GM21529 (cell line): ENCODE results near the gene TRAPPC8.
"Not testable (repeated sequence)": the region's sequence is repeated elsewhere in the genome, so short reads cannot be mapped to it uniquely, and the experiment has no call there.

Source experiments
- ATAC-seq: cut with Tn5 transposase; IDR thresholded peaks from one replicate; pipeline ENCODE4 v1.9.1; 2021; ENCODE audit not compliant: unreplicated experiment

Gene TRAPPC8

GRCh38 chr18:31876707-31877106, 66.2 kb downstream of the TRAPPC8 start:
- no peak for ATAC-seq

GRCh38 chr18:31875301-31875700, 67.6 kb downstream of the TRAPPC8 start:
- no peak for ATAC-seq

GRCh38 chr18:31863103-31863502, 79.8 kb downstream of the TRAPPC8 start:
- no peak for ATAC-seq

GRCh38 chr18:31860488-31860887, 82.4 kb downstream of the TRAPPC8 start:
- no peak for ATAC-seq

- ATAC-seq, result no peak
These were observed 85.3 kb downstream of the TRAPPC8 start for GRCh38 chr18:31857526-31858106.

GRCh38 chr18:31850844-31851243, 92.1 kb downstream of the TRAPPC8 start:
- ATAC-seq, result no peak

DNA sequence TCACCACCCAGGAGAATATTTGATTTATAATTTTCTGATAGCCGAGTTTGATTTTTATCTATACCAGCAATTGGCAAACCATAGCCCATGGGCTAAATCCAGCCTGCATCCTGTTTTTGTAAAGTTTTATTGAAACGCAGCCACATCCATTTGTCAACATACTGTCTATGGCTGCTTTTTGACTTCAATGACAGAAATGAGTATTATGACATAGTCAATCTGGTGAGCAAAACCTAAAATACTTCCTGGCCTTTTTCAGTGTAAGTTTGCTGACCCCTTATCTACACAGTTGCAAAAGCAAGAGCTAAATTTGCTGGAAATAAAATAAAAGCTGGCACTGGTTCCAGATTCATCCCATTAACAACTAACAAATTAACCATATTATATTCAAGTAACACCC, 102.4 kb downstream of the TRAPPC8 start:
- no peak for ATAC-seq

DNA sequence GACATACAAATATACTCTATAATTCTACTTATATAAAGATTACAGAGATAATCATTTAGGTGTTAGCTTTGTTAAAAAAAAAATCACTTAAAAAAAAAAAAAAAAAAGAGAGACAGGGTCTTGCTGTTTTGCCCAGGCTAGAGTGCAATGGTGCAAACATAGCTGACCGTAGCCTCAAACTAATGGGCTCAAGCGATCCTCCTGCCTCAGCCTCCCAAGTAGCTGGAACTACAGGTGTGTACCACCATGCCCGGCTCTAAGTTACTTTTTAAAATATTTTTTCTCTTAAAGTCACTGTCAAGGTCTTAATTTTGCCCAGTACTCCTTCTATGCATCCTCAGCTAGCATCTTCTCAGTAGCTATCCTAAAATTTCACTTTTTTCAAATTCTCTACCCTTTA, 105.0 kb downstream of the TRAPPC8 start:
- no peak for ATAC-seq

DNA sequence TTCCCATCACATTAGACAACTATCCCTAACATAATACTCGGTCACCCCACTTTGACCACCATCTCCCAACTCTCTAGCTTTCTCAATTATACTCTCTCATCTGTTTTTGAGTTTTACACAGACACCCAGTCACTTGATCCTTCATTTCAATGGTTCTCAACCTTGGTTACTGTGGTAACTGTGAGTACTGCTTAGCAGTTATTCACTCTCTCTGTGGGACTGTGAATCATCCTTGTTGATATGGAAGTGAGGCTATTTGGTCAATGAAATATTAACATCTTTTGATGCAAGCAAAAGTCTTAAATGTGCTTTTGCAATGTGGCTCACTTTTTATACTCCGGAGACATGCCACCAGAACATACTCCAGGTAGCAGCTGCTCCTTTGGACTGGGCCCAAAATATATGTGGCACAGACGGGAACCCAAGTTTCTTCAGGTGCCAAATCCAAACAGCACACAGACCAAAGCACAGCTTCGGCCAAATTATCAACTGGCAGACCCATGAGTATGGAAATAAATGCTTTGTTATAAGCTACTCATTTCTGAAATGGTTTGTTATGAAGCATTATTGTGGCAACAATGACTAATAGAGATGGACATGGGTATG, 107.3 kb downstream of the TRAPPC8 start:
- no peak for ATAC-seq

DNA sequence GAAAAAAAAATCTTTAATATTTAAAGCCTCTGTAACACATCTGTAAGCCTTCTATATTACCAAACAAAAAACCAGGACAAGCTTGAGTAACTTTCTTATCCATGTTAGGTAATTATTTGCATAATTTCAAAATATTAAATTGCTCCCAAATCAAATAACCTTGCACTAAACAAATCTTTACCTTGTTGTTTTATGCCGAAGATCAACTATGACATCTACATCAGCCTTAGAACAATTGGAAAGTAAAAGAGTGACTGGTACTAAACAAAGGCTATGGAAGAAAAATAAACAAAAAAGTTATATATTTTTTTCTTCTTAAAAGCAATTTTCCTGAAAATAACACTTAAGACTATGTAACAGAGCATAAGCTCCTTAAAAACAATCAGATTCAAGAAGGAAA, 111.0 kb downstream of the TRAPPC8 start:
- no peak for ATAC-seq

- no peak for ATAC-seq
These were observed 112.2 kb downstream of the TRAPPC8 start for GRCh38 chr18:31830686-31831085.

DNA sequence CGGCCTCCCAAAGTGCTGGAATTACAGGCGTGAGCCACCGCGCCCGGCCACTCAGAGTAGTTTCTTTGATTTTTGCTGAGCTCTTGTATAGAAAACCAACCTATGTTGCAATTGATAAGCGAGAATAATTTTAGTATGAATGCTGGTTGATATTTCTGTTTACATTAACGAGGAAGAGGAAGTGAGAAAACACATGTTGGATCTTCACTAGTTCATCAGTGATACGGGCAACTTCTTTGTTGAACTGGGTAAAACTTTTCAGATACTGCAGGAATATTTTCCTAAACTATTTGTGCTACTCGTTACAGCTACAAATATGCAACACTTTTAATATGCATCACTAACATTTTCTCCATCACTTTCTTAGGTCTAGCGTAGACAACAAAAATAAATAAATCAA, 114.3 kb downstream of the TRAPPC8 start:
- ATAC-seq, result no peak

DNA sequence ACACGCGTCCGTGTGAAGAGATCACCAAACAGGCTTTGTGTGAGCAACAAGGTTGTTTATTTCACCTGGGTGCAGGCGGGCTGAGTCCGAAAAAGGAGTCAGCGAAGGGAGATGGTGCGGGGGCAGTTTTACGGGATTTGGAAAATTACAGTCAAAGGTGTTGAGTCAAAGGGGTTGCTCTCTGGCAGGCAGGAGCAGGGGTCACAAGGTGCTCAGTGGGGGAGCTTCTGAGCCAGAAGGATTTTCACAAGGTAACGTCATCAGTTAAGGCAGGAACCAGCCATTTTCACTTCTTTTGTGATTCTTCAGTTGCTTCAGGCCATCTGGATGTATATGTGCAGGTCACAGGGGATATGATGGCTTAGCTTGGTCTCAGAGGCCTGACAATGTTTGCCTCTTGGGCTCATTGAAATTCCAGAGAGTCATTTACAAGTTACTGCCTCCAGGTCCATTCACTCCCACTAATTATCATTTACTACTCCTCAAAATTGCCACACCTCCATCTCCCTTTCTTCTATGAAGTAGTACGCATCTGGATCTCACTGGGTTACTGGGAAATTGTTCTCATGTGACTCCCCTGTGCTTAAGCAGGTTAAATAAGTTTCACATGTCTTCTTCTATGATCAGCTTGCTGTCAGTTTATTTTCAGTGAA, 116.1 kb downstream of the TRAPPC8 start:
- not testable (repeated sequence) for ATAC-seq

GRCh38 chr18:31825772-31826171, 117.2 kb downstream of the TRAPPC8 start:
- ATAC-seq, result no peak

- ATAC-seq, result no peak
These were observed 121.3 kb downstream of the TRAPPC8 start for GRCh38 chr18:31821545-31822171.

GRCh38 chr18:31819925-31820229, 123.1 kb downstream of the TRAPPC8 start:
- no peak for ATAC-seq

GRCh38 chr18:31819106-31819924, 123.6 kb downstream of the TRAPPC8 start:
- ATAC-seq, result no peak

DNA sequence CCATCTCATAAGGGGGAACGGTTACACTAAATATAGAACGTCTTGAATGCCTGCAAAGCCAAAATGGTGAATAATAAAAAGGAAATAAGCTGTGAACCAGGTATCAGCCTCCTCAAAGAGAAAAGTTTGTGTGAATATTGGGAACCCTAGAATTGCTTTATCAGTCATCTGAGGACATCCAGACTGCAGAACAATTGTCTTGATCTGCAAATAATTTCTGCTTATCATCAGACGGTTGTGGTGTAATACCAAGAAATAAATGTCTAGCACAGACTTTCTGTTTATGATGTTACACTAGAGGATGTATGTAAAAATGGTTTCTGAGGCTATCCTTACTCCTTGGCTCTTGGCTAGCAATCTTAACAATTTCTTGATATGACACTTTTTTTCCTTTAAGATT, 128.8 kb downstream of the TRAPPC8 start:
- ATAC-seq, result no peak

- not testable (repeated sequence) for ATAC-seq
These were observed 132.4 kb downstream of the TRAPPC8 start for GRCh38 chr18:31810336-31811130.

GRCh38 chr18:31809049-31809448, 133.9 kb downstream of the TRAPPC8 start:
- ATAC-seq, result not testable (repeated sequence)

- no peak for ATAC-seq
These were observed 141.8 kb downstream of the TRAPPC8 start for GRCh38 chr18:31801078-31801477.
